DND-41 (cell line): ENCODE results near the gene TOMM6.

Experiments
- ATAC-seq: fragments of 200-7000 bp; cut with Tn5 transposase; 3 replicates; pipeline ENCODE4 v1.9.1; 2021; ENCODE audit warnings: low read depth; ENCODE audit not compliant: insufficient read depth
- DNase-seq: peaks from one replicate; pipeline ENCODE4 v3.0.0-alpha.2; 2020
- H2AFZ ChIP-seq: 2 replicates; pipeline ENCODE4 v1.6.0; 2012; ENCODE audit warnings: low read depth, low read length
- H3K27ac ChIP-seq: 2 replicates; pipeline ENCODE4 v1.5.1; 2012; ENCODE audit warnings: low read length, inconsistent platforms
- H3K27me3 ChIP-seq: fragments of 200-600 bp; sonication (generic); 2 replicates; pipeline ENCODE4 v1.6.0; 2012; ENCODE audit warnings: low read length, mild to moderate bottlenecking, inconsistent platforms; ENCODE audit not compliant: insufficient read depth, poor library complexity
- H3K36me3 ChIP-seq: 2 replicates; pipeline ENCODE4 v1.5.1; 2012; ENCODE audit warnings: low read length, inconsistent platforms; ENCODE audit not compliant: insufficient read depth
- H3K4me1 ChIP-seq: 2 replicates; pipeline ENCODE4 v1.5.1; 2012; ENCODE audit warnings: mild to moderate bottlenecking, low read length; ENCODE audit not compliant: insufficient read depth
- H3K4me2 ChIP-seq: 2 replicates; pipeline ENCODE4 v1.6.0; 2012; ENCODE audit warnings: mild to moderate bottlenecking, moderate library complexity, low read length, inconsistent platforms; ENCODE audit not compliant: insufficient read depth
- H3K4me3 ChIP-seq, 2 experiments: fragments of 200-600 bp in 1 of 2; shearing (Covaris generic) in 1 of 2; 2 replicates each; pipeline ENCODE4 v1.5.1; 2012 to 2016; ENCODE audit warnings: inconsistent platforms in 2 of 2, low read length in 2 of 2, mild to moderate bottlenecking in 2 of 2, low read depth in 1 of 2, moderate library complexity in 1 of 2
- H3K79me2 ChIP-seq: 2 replicates; pipeline ENCODE4 v1.6.0; 2012; ENCODE audit warnings: low read length, inconsistent platforms; ENCODE audit not compliant: insufficient read depth
- H3K9ac ChIP-seq: 2 replicates; pipeline ENCODE4 v1.6.0; 2012; ENCODE audit warnings: low read depth, mild to moderate bottlenecking, inconsistent platforms, low read length, moderate library complexity
- H3K9me3 ChIP-seq: 2 replicates; pipeline ENCODE4 v1.5.1; 2012; ENCODE audit warnings: low read length, moderate library complexity, mild to moderate bottlenecking, inconsistent platforms; ENCODE audit not compliant: insufficient read depth, severe bottlenecking
- H4K20me1 ChIP-seq: 2 replicates; pipeline ENCODE4 v1.6.0; 2012; ENCODE audit warnings: low read length; ENCODE audit not compliant: insufficient read depth
- EZH2 ChIP-seq: IDR thresholded peaks from 3 replicates; pipeline ENCODE4 v1.6.1; 2012; ENCODE audit warnings: borderline replicate concordance, low read depth, mild to moderate bottlenecking, moderate library complexity, low read length, inconsistent platforms; ENCODE audit not compliant: severe bottlenecking
- TF ChIP-seq, protein P1 (sequence below): IDR thresholded peaks from 2 replicates; pipeline ENCODE4 v1.5.1; 2012; ENCODE audit warnings: borderline replicate concordance, low read length, moderate library complexity, mild to moderate bottlenecking; ENCODE audit not compliant: poor library complexity, severe bottlenecking; ENCODE audit errors: extremely low read depth

TOMM6 gene

GRCh38 chr6:41779788-41780550, 7.5 kb upstream of the TOMM6 start, which contains the start of gene FRS3:
TSS of gene FRS3 (minus strand) at chr6:41779900. CDS start at chr6:41776987, 2,913 bp downstream.
- TF ChIP-seq EZH2, result no peak
- TF ChIP-seq, protein P1, sequence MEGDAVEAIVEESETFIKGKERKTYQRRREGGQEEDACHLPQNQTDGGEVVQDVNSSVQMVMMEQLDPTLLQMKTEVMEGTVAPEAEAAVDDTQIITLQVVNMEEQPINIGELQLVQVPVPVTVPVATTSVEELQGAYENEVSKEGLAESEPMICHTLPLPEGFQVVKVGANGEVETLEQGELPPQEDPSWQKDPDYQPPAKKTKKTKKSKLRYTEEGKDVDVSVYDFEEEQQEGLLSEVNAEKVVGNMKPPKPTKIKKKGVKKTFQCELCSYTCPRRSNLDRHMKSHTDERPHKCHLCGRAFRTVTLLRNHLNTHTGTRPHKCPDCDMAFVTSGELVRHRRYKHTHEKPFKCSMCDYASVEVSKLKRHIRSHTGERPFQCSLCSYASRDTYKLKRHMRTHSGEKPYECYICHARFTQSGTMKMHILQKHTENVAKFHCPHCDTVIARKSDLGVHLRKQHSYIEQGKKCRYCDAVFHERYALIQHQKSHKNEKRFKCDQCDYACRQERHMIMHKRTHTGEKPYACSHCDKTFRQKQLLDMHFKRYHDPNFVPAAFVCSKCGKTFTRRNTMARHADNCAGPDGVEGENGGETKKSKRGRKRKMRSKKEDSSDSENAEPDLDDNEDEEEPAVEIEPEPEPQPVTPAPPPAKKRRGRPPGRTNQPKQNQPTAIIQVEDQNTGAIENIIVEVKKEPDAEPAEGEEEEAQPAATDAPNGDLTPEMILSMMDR, result peak; percentile 98
- Histone ChIP-seq H3K36me3 (peaks cover 13% of the 10 kb centered on the region), H3K27me3 (peaks cover 4% of the 10 kb centered on the region), H3K79me2 (peaks cover 9% of the 10 kb centered on the region), H3K4me2 (peak within 1 kb of the TSS; percentile 92), H4K20me1 (no peaks in the 10 kb centered on the region), H3K27ac (peak within 1 kb of the TSS; percentile 68), H3K4me1 (peaks cover 27% of the 10 kb centered on the region), H3K9ac (peak within 1 kb of the TSS; percentile 69), H2AFZ (peak within 1 kb of the TSS; percentile 72), H3K9me3 (no peaks in the 10 kb centered on the region), H3K4me3 (peak within 1 kb of the TSS; percentile 59 to 81)
- DNase-seq (peak; percentile 98), ATAC-seq (peak; percentile 94)

- peak within 1 kb of the TSS; percentile 69 for H3K9ac ChIP-seq
- no peak for TF ChIP-seq EZH2
- TF ChIP-seq, protein P1, result no peak
- ATAC-seq (peak; percentile 12; the same call in 2 of the 3 replicates), DNase-seq (no peak)
- H3K36me3 ChIP-seq, result peaks cover 5% of the 10 kb centered on the region
- H3K27ac ChIP-seq, result peak within 1 kb of the TSS; percentile 38
- H3K79me2 ChIP-seq, result peaks cover 9% of the 10 kb centered on the region
- H3K4me1 ChIP-seq, result peaks cover 33% of the 10 kb centered on the region
- no peaks in the 10 kb centered on the region for H4K20me1 ChIP-seq
- H2AFZ ChIP-seq, result peak within 1 kb of the TSS; percentile 72
- peak within 1 kb of the TSS; percentile 35 to 81; a peak in 3 of 4 replicates for H3K4me3 ChIP-seq
- no peaks in the 10 kb centered on the region for H3K9me3 ChIP-seq
- H3K4me2 ChIP-seq, result peak within 1 kb of the TSS; percentile 82
- H3K27me3 ChIP-seq, result peaks cover 4% of the 10 kb centered on the region
These were observed 6.7 kb upstream of the TOMM6 start, which contains the start of gene PRICKLE4 for GRCh38 chr6:41780551-41781365. TSS of gene PRICKLE4 (plus strand) at chr6:41780782. CDS start at chr6:41783474, 2,692 bp downstream.

- Histone ChIP-seq H4K20me1 (no peaks in the 10 kb centered on the region), H3K9me3 (no peaks in the 10 kb centered on the region), H3K27ac (no peak overlapping the region), H3K27me3 (peaks cover 4% of the 10 kb centered on the region), H3K4me2 (peak overlapping the region; percentile 82), H3K4me1 (peaks cover 38% of the 10 kb centered on the region), H2AFZ (no peak overlapping the region), H3K4me3 (peak overlapping the region in 1 of 2 experiments; percentile 81; a peak in 1 of 4 replicates), H3K9ac (0 out of 2 replicates have a peak overlapping the region, but pooled peaks have one; percentile 69), H3K79me2 (peaks cover 14% of the 10 kb centered on the region), H3K36me3 (peaks cover 4% of the 10 kb centered on the region)
- TF ChIP-seq, protein P1, result no peak
- no peak for TF ChIP-seq EZH2
- no peak for DNase-seq
- no peak for ATAC-seq
These were observed 6.1 kb upstream of the TOMM6 start for GRCh38 chr6:41781366-41781730.
